HL-60 (cell line): ENCODE results near the gene MAPK7.

Experiments used
- DNase-seq, 2 experiments: peaks; one replicate each; pipeline ENCODE4 v3.0.0-alpha.2; 2010 to 2020; ENCODE audit warnings: low read depth in 1 of 2, low spot score in 1 of 2
- H3K27ac ChIP-seq: fragments of 250-450 bp; sonication (Bioruptor Pico); replicated peaks from 2 replicates; pipeline ENCODE4 v1.5.1; 2020; ENCODE audit warnings: mild to moderate bottlenecking, moderate library complexity
- H3K27me3 ChIP-seq: fragments of 250-450 bp; sonication (Bioruptor Pico); 2 replicates; pipeline ENCODE4 v1.5.1; 2021; ENCODE audit warnings: mild to moderate bottlenecking, moderate library complexity; ENCODE audit not compliant: insufficient read depth, poor library complexity, severe bottlenecking
- H3K4me3 ChIP-seq: replicated peaks from 2 replicates; pipeline ENCODE4 v1.5.1; 2011; ENCODE audit warnings: mild to moderate bottlenecking, control low read depth, low read length; ENCODE audit not compliant: insufficient read depth
- GABPA ChIP-seq: IDR thresholded peaks from 2 replicates; pipeline ENCODE4 v1.6.1; 2012; ENCODE audit warnings: low read depth
- POLR2AphosphoS5 ChIP-seq: IDR thresholded peaks from 2 replicates; pipeline ENCODE4 v1.6.1; 2012; ENCODE audit warnings: low read depth
- SPI1 ChIP-seq: IDR thresholded peaks from 2 replicates; pipeline ENCODE4 v1.6.1; 2012; ENCODE audit warnings: low read depth, mild to moderate bottlenecking, borderline replicate concordance
- TF ChIP-seq, protein P1 (sequence below): IDR thresholded peaks from 2 replicates; pipeline ENCODE4 v1.6.1; 2012; ENCODE audit warnings: low read depth; ENCODE audit not compliant: insufficient replicate concordance
- TF ChIP-seq, protein P2 (sequence below): IDR thresholded peaks from one replicate; pipeline ENCODE4 v1.5.1; 2011; ENCODE audit warnings: low read length, control low read depth, inconsistent platforms; ENCODE audit not compliant: insufficient read depth

MAPK7 gene

DNA sequence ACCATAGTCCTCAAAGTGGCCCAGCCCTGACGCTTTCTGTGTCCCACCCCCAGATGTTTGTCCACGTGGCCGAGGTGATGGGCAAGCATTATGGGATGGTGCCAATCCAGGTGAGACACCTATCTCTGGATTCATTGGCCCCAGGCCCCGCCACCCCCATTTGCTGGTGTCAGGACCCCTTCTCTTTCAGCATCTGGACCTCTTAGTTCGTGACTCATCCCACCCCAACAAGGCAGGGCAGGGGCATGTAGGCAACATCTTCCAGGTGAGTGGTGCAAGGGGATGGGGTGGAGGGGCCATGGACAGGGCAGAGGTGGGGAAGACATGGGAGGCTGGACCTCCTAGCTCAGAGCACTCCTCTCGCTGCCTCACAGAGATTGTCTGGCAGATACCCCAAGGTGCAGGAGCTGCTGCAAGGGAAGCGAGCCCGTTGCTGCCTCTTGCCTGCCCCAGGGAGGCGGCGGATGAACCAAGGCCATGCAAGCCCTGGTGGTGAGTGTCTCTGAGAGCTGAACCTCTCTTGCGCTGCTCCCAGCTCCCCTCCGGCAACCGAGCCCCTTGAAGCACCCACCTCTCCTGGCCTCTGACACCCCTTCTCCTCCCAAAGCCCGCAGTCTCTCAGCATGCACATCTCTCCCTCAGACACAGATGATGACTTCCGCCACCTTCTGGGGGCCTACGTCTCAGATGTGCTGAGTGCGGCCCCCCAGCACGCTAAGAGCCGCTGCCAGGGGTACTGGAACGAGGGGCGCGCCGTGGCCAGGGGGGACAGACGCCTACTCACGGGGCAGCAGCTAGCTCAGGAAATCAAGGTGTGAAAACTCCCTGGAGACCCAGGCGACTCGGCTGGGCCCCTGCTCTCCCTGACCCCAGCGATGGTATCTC, 36.3 kb downstream of the MAPK7 start:
- Histone ChIP-seq H3K27me3 (no peaks in the 10 kb centered on the region), H3K27ac (no peak overlapping the region), H3K4me3 (no peak overlapping the region)
- TF ChIP-seq SPI1 (no peak), POLR2AphosphoS5 (no peak), GABPA (no peak)
- TF ChIP-seq, protein P1, sequence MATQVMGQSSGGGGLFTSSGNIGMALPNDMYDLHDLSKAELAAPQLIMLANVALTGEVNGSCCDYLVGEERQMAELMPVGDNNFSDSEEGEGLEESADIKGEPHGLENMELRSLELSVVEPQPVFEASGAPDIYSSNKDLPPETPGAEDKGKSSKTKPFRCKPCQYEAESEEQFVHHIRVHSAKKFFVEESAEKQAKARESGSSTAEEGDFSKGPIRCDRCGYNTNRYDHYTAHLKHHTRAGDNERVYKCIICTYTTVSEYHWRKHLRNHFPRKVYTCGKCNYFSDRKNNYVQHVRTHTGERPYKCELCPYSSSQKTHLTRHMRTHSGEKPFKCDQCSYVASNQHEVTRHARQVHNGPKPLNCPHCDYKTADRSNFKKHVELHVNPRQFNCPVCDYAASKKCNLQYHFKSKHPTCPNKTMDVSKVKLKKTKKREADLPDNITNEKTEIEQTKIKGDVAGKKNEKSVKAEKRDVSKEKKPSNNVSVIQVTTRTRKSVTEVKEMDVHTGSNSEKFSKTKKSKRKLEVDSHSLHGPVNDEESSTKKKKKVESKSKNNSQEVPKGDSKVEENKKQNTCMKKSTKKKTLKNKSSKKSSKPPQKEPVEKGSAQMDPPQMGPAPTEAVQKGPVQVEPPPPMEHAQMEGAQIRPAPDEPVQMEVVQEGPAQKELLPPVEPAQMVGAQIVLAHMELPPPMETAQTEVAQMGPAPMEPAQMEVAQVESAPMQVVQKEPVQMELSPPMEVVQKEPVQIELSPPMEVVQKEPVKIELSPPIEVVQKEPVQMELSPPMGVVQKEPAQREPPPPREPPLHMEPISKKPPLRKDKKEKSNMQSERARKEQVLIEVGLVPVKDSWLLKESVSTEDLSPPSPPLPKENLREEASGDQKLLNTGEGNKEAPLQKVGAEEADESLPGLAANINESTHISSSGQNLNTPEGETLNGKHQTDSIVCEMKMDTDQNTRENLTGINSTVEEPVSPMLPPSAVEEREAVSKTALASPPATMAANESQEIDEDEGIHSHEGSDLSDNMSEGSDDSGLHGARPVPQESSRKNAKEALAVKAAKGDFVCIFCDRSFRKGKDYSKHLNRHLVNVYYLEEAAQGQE = no peak
- TF ChIP-seq, protein P2, sequence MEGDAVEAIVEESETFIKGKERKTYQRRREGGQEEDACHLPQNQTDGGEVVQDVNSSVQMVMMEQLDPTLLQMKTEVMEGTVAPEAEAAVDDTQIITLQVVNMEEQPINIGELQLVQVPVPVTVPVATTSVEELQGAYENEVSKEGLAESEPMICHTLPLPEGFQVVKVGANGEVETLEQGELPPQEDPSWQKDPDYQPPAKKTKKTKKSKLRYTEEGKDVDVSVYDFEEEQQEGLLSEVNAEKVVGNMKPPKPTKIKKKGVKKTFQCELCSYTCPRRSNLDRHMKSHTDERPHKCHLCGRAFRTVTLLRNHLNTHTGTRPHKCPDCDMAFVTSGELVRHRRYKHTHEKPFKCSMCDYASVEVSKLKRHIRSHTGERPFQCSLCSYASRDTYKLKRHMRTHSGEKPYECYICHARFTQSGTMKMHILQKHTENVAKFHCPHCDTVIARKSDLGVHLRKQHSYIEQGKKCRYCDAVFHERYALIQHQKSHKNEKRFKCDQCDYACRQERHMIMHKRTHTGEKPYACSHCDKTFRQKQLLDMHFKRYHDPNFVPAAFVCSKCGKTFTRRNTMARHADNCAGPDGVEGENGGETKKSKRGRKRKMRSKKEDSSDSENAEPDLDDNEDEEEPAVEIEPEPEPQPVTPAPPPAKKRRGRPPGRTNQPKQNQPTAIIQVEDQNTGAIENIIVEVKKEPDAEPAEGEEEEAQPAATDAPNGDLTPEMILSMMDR = no peak
- DNase-seq = no peak

DNA sequence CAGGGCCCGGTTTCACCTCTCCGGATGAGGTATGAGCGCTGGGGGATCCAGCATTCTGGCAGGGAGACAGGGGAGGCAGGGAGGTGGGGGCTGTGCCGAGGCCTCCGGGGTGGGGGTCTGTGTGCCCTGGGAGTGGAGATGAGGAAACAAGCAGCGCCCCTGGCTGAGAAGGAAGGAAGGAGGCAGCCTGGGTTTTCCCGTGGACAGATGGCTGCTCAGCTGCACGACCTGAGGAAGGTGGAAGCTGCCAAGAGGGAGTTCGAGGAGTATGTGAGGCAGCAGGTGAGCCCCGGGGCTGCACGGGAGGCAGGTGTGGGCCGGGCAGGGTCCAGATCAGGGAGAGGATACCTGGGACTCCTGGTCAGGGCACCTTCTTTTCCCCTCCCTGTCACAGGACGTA, 37.0 kb downstream of the MAPK7 start:
- H3K27me3 ChIP-seq = no peaks in the 10 kb centered on the region
- DNase-seq = no peak
- no peak overlapping the region for H3K27ac ChIP-seq
- H3K4me3 ChIP-seq = no peak overlapping the region
- TF ChIP-seq, protein P1 = no peak
- no peak for TF ChIP-seq GABPA
- TF ChIP-seq, protein P2 = no peak
- TF ChIP-seq SPI1 = no peak
- no peak for TF ChIP-seq POLR2AphosphoS5

DNA sequence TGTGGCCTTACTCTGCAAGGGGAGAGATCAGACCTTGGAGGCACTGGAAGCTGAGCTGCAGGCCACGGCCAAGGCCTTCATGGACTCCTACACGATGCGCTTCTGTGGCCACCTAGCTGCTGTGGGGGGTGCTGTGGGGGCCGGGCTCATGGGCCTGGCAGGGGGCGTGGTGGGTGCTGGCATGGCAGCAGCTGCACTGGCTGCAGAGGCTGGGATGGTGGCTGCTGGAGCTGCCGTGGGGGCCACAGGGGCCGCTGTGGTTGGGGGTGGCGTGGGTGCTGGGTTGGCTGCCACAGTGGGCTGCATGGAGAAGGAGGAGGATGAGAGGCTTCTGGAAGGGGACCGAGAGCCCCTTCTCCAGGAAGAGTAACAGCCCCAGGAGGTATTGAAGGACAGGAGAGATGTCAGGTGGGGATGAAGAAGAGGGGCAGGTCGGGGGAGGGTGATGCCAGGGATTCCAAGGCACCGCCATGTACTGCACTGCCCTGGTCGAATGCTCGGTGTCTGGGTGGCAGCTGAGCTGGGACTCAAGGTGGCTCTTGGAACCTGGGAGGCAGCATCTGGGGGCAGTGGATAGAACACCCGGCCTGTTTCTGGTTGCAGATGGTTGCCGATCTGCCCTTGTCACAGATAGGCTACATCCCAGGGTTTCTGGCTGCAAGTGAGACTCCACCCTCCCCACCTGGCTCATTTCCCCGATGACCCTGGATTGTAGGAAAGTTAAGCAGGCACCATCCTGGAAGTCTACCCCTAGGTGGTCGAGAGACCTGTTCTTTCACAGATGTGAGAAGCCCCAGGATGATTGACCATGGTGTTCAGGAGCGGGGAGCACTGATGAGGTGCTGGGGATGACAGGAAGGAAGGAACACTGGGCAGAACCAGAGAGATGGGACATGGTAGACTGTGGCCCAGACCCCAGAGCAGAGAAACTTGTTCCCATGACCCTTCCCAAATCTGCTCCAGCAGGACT, 37.8 kb downstream of the MAPK7 start:
- TF ChIP-seq, protein P2 = no peak
- no peak for TF ChIP-seq GABPA
- TF ChIP-seq, protein P1 = no peak
- TF ChIP-seq SPI1 = no peak
- TF ChIP-seq POLR2AphosphoS5 = no peak
- Histone ChIP-seq H3K4me3 (no peak overlapping the region), H3K27ac (no peak overlapping the region), H3K27me3 (no peaks in the 10 kb centered on the region)
- no peak for DNase-seq
